Measurements from ENCODE around the gene SMC2.
A peak's percentile ranks its signal among the peaks of the same experiment; 100 is the strongest.

The SMC2 gene

GRCh38 chr9:104093647-104094533 lies at the start of gene SMC2:
TSS of gene SMC2 (plus strand) at chr9:104094309. CDS start at chr9:104095385, 1,076 bp downstream.
- peak; percentile 85 for DNase-seq (ENCODE audit: low read depth)

GRCh38 chr9:104068546-104068945 lies 25.6 kb upstream of the SMC2 start:
- no peak for DNase-seq (ENCODE audit: low read depth)

GRCh38 chr9:104069288-104069687 lies 24.8 kb upstream of the SMC2 start:
- no peak for DNase-seq (ENCODE audit: low read depth)

GRCh38 chr9:104071589-104071988 lies 22.5 kb upstream of the SMC2 start:
- DNase-seq (ENCODE audit: low read depth) = no peak

- no peak for DNase-seq (ENCODE audit: low read depth)
These were observed 20.9 kb upstream of the SMC2 start for GRCh38 chr9:104073098-104073769.

- no peak for DNase-seq (ENCODE audit: low read depth)
These were observed 20.4 kb upstream of the SMC2 start for GRCh38 chr9:104073770-104074133.

- DNase-seq (ENCODE audit: low read depth) = no peak
These were observed 19.2 kb upstream of the SMC2 start for GRCh38 chr9:104074876-104075275.

- no peak for DNase-seq (ENCODE audit: low read depth)
These were observed 18.0 kb upstream of the SMC2 start for GRCh38 chr9:104075801-104076753.

- DNase-seq (ENCODE audit: low read depth) = no peak
These were observed 15.5 kb upstream of the SMC2 start for GRCh38 chr9:104078596-104078995.

GRCh38 chr9:104080983-104081382 lies 13.1 kb upstream of the SMC2 start:
- DNase-seq (ENCODE audit: low read depth) = no peak

GRCh38 chr9:104082168-104082567 lies 11.9 kb upstream of the SMC2 start:
- no peak for DNase-seq (ENCODE audit: low read depth)

- DNase-seq (ENCODE audit: low read depth) = no peak
These were observed 8.6 kb upstream of the SMC2 start for GRCh38 chr9:104085525-104085924.

GRCh38 chr9:104087894-104088293 lies 6.2 kb upstream of the SMC2 start:
- no peak for DNase-seq (ENCODE audit: low read depth)

- no peak for DNase-seq (ENCODE audit: low read depth)
These were observed 5.7 kb upstream of the SMC2 start for GRCh38 chr9:104088416-104088815.

- no peak for DNase-seq (ENCODE audit: low read depth)
These were observed 3.5 kb upstream of the SMC2 start for GRCh38 chr9:104090578-104090977.

GRCh38 chr9:104091116-104091515 lies 3.0 kb upstream of the SMC2 start:
- DNase-seq (ENCODE audit: low read depth) = no peak

GRCh38 chr9:104091708-104092107 lies 2.4 kb upstream of the SMC2 start:
- no peak for DNase-seq (ENCODE audit: low read depth)

- DNase-seq (ENCODE audit: low read depth) = no peak
These were observed 1.9 kb upstream of the SMC2 start for GRCh38 chr9:104092192-104092591.

- no peak for DNase-seq (ENCODE audit: low read depth)
These were observed 1.1 kb upstream of the SMC2 start for GRCh38 chr9:104092875-104093600.

- no peak for DNase-seq (ENCODE audit: low read depth)
These were observed 466 bp downstream of the SMC2 start for GRCh38 chr9:104094534-104095015.

GRCh38 chr9:104099630-104100029 lies 5.5 kb downstream of the SMC2 start:
- no peak for DNase-seq (ENCODE audit: low read depth)

All from stimulated activated CD8-positive, alpha-beta memory T cell treated with anti-CD3 and anti-CD28 coated beads, Interleukin-12 subunit alpha, Interleukin-12 subunit beta, amount 100 ng/mL, for 1 hour (primary cell).